Activated CD8-positive, alpha-beta memory T cell treated with anti-CD3 and anti-CD28 coated beads for 36 hours (primary cell): ENCODE measurements around the gene CAPN15. TPM values are rescaled to one million over a fixed set of nuclear protein-coding genes. Genes with fewer than 3 reads are reported as not detected.

Experiments
- CTCF ChIA-PET: fragments of 350-600 bp; sonication (Branson Sonifier 250); formaldehyde crosslinking; loops from one replicate; lab custom pipeline; 2021; ENCODE audit warnings: antibody characterized with exemption; lab: Charles Lee
- POLR2A ChIA-PET: fragments of 350-600 bp; sonication (Branson Sonifier 250); formaldehyde crosslinking; loops from one replicate; lab custom pipeline; 2021; ENCODE audit warnings: antibody characterized with exemption; lab: Charles Lee
- total RNA-seq, 2 experiments: library from RNA; stranded (reverse); gene quantifications; one replicate each; pipeline ENCODE4 v1.2.3, GENCODE V29; 2021

CAPN15 gene
- total RNA-seq, 2 experiments from 2014 or later: 107 to 108 TPM

DNA sequence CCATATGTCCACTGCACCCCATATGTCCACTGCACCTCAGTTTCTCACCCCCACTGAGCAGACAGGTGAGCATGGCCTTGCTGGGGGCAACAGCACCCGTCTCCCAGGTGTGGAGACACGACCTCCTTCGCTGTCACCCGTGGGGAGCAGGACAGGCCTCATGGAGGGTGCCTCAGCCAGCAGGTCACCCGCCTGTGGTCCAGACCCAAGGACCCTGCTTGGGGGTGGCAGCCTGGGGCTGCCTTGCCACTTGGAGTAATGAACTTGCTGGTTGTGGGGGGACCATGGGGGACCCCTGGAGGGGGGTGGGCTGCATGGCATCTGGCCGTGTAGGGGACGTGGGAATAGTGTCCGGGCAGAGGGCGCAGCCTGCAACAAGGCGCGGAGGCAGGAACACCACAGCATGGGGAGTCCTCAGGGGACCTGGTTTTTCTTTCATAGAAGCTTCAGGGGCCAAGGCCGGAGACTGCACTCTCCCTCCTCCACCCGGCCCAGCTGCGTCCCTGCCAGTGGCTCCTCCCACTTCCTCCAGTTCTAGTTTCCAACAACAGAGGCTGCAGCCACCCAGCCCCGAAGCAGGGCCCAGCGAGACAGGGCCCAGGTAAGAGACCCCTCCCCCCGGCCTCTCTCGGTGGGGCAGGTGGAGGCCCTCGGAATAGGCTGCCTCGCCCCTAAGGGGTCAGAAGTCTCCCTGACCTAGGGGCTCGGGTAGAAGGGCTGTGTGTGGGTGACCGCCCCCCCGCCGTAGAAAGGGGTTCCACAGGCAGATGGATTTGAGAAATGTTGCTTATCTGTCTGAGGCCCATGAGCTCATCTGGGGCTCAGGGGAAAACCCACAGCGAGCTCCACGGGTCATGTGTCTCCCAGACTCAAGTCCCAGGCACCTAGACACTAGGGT lies 39.2 kb downstream of the CAPN15 start, which contains the start of gene NHLRC4:
Gene NHLRC4 (plus strand): TSS at position 531 of the 898 bp plus-strand sequence. CDS start 1,043 bp downstream, outside the sequence.
- CTCF ChIA-PET: interaction anchor here (0.6 to 0.7 kb wide), 2 partner anchors 10 to 30 kb away, joined by 3 to 6 read pairs; no protein-coding TSS in a partner anchor
- POLR2A ChIA-PET: interaction anchor here (0.6 to 1.5 kb wide), 3 partner anchors 18 to 344 kb away, joined by 3 to 9 read pairs (median 5); no protein-coding TSS in a partner anchor

DNA sequence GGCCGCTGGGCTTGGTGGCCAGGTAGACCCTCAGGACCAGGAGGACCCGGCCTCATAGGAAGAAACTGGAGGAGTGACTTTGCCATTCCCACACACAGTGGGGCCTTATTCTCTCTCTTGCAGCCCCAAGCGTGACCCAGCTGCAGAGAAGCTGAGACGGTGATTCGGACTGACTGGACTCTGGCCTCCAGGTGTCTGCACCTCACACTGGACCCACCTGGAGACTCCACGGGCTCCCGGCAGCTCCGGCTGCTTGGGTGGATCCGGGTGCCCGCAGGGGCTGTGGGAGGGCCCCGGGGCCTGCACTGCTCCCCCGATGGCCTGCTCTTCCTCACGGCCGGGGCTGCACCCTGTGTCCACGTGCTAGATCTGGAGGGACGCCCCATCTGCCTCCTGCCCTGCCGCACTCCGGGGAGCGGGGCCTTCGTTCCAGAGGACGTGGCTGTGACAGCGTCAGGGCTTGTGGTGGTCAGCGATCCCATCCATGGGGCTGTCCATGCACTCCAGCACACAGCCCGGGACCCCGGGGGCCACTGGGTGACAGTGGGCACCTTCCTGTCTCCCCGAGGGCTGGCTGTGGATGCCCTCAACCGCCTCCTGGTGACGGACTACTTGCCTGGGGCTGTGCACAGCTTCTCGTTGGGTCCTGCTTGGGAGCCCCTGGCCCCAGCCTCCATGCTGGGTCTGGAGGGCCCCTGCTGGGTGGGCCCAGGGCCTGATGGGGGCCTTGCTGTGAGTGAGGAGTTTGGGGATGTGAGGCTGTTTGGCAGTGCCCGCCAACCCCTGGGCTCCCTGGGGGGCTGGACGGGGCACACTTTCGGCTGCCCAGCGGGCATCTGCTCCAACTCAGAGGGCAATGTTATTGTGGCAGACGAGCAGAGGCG lies 40.1 kb downstream of the CAPN15 start:
- ChIA-PET POLR2A (interaction anchor here (0.9 to 1.5 kb wide), 2 partner anchors 17 to 21 kb away, joined by 3 to 5 read pairs; no protein-coding TSS in a partner anchor), CTCF (interaction anchor here (0.6 to 1.7 kb wide), 3 partner anchors 10 to 41 kb away, joined by 3 to 6 read pairs (median 3); no protein-coding TSS in a partner anchor)

DNA sequence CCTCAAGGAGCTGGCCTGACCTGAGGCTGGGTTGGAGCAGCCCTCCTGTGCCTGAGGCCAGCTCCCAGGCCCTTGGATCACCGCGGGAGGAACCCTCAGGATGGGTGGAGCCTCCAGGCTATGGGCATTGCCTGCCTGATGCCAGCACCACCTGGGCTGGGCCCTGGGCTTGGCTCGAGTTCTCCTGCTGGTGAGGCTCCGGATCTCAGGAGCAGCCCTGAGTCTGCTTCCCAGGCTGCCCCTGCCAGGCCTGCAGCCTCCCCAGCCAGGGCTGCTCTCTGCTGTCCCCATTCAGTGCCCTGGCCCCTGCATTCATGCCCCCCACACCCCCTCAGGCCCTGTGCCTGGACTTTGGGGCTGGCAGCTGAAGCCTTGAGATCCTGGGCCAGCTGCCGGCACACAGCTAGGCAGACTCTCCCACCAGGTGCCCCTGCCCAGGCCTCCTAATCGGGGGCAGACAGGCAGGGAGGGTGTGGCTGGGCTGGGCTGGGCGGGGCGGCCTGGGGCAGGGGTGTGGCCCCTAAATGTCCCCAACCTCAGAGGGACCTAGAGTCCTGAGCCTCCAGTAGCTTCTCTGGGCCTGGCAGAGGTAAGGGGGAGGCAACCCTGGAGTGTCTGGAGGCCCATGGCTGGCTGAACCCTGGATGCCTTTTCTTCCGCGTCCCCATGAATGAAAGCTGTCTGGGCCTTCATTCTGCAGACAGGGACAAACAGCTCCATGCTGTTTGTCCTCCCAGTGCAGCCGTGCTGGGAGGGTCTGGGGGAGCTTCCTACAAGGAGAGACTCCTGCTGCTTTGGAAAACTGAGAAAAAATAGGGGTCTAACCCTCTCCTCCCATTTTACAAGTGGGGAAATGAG lies 41.1 kb downstream of the CAPN15 start:
- CTCF ChIA-PET: interaction anchor here (1.0 to 1.7 kb wide), 3 partner anchors 11 to 177 kb away, joined by 3 to 4 read pairs (median 3); no protein-coding TSS in a partner anchor
- POLR2A ChIA-PET: interaction anchor here (1.1 kb wide), 1 partner anchor 41 kb away, joined by 3 read pairs; the partner anchor contains the start of gene CAPN15

DNA sequence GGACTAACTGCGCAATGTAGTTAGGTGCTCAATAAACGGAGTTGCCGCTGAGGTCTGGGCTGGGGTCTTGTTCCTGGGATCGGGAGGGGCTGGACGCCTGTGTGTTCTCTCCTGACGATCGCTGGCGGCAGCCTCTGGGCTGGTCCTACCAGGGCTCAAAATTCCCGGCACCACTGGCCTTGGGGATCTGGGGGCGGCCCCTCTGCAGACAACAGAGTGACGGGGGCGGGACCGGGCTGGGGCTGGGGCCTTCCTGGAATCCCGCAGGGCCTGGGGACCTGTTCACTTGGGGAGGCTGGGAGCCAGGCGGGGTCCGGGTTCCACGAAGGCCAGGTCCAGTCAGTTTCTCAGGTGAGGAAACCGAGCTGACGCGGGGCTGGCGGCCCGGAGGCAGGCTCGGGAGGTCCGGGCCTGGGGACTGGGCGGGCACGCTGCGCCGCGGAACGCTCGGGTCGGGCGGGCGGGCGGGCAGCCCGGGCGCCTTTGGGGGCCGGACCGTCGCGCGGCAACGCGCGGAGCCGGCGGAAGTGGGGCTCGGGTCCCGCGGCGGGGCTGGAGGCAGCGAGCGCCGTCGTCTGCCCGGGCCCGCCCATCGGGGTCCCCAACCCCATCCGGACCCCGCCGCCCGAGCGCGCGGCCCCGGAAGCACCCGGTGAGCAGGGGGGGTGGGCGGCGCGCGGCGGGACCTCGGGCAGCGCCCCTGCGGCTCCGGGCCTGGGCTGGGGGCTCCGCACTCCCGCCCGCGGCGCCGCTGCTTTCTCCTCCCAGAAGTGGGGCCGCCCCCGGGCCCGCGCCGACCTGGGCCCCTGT lies 42.1 kb downstream of the CAPN15 start, which contains the start of gene PIGQ:
Gene PIGQ (plus strand): TSS at position 524 of the 810 bp plus-strand sequence. CDS start 4,107 bp downstream, outside the sequence.
- CTCF ChIA-PET: interaction anchor here (0.6 to 1.7 kb wide), 4 partner anchors 10 to 251 kb away, joined by 3 to 4 read pairs (median 4); no protein-coding TSS in a partner anchor
- POLR2A ChIA-PET: interaction anchor here (1.1 kb wide), 1 partner anchor 42 kb away, joined by 3 read pairs; the partner anchor contains the start of gene CAPN15

DNA sequence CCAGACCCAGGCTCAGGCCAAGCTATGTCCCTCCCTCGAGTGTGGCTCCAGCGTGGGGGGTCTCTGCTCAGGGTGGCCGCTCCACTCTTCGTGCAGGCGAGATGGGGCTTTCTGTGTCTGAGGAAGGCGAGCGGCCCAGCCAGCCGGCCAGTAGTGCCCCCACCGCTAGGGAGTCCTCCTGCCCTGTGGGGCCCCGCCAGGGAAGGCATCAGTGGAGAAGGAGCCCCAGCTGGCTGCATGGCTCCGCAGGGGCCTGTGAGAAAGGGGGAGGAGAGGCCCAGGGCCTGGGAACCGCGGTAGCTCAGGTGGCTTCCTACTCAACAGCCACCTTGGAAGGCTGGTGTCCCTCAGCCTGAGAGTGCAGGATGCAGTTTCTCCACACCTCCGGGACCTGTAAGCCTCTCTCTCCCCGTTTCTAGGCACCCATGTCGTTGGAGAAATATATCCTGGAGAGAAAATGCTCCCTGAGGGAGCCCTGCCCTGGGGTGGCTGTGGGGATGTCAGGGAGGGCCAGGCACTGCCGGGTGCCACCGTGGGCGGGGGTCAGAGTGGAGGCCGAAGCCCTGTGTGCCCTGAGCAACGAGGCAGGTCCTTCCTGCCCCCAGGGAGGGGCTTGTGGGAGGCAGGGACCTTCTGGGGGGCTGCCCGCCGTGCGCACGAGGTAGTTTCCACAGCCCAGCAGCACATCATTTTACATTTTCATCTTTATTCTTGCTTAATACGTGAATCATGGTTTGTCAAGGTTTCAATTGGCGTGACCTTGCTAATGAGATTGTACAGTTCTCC lies 45.5 kb downstream of the CAPN15 start:
- ChIA-PET POLR2A (no interaction called here), CTCF (no interaction called here)

DNA sequence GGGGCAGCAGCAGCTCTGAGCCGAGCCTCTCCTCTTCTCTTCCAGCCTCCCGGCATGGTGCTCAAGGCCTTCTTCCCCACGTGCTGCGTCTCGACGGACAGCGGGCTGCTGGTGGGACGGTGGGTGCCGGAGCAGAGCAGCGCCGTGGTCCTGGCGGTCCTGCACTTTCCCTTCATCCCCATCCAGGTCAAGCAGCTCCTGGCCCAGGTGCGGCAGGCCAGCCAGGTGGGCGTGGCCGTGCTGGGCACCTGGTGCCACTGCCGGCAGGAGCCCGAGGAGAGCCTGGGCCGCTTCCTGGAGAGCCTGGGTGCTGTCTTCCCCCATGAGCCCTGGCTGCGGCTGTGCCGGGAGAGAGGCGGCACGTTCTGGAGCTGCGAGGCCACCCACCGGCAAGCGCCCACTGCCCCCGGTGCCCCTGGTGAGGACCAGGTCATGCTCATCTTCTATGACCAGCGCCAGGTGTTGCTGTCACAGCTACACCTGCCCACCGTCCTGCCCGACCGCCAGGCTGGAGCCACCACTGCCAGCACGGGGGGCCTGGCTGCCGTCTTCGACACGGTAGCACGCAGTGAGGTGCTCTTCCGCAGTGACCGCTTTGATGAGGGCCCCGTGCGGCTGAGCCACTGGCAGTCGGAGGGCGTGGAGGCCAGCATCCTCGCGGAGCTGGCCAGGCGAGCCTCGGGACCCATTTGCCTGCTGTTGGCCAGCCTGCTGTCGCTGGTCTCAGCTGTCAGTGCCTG lies 46.7 kb downstream of the CAPN15 start:
- CTCF ChIA-PET: no interaction called here
- POLR2A ChIA-PET: no interaction called here

DNA sequence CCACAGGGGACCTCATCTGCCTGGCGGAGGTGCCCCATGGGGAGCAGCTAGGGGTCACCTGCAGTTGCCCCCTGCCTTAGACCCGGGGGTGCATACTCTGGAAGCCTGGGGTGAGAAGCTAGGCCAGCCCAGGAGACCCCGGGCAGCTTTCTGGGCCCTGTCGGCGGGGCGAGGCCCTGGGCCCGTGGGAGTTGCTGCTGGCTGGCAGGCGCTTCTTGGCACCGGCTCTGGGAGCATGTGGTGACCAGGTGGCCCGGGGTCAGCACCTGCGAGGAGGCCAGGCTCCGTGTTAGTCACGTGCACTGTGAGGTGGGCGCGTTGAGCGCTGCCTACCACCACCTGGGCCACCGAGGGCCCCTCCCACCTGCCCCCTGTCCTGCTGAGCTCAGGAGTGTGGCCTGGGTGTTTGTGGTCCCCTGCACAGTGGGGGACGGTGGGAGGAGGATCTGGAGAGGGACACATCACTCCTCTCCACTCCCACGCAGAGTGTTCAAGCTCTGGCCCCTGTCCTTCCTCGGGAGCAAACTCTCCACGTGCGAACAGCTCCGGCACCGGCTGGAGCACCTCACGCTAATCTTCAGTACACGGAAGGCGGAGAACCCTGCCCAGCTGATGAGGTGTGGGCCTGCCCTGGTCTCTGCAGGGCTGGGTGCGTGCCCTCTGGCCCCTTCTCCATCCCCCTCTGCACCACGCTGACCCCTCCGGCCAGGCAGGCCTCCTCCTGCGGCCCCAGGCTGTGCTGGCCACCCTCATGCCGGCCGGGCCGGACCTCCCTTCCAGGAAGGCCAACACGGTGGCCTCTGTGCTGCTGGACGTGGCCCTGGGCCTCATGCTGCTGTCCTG lies 48.1 kb downstream of the CAPN15 start:
- POLR2A ChIA-PET: no interaction called here
- CTCF ChIA-PET: no interaction called here

DNA sequence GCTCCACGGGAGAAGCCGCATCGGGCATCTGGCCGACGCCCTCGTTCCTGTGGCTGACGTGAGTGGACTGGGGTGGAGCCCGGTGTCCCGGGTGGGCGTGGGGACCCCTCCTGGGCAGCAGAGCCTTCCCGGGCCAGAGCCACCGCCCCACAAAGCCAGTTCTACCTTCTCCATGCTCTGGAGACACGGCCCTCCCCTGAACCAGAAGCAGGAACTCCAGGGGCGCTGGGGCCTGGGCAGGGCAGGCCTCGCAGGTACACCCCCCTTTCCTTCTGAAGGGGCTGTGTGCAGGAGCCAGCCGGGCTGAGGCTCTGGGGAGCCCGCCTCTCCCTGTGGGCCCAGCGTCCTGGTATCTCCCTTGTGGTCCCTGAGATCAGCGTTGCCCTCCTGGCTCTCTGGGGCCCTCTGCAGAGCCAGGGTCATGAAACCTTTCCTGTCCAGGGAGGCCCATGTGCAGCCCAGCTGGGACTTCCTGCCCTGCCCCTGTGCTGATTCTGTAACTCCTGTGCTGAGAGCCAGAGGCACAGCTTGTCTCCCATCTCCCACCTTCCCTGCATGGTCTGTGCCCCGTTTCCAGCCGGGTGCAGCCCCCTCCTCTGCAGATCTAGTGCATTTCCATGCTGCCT lies 48.8 kb downstream of the CAPN15 start:
- POLR2A ChIA-PET: interaction anchor here (1.2 kb wide), 1 partner anchor 11 kb away, joined by 5 read pairs; no protein-coding TSS in a partner anchor
- CTCF ChIA-PET: no interaction called here

DNA sequence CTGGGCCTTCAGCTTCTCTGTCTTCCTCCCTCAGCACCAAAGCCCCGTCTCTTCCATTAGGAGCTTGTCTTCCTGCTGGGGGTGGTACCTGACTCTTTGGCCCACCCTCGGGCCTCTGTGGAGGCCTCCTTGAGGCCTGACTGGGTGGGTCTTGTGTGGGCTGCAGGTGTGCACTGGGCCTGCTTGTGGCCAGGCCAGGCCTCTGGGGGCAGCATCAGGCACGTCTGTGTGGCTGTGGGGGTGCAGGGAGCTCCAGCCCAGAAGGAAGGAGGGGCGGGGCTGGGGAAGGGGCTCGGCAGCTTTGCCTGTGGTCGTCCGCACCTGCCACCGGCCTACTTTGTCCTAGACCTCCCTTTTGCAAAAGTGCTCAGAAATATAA lies 49.3 kb downstream of the CAPN15 start:
- POLR2A ChIA-PET: interaction anchor here (0.6 to 1.2 kb wide), 2 partner anchors 11 to 21 kb away, joined by 4 to 5 read pairs; no protein-coding TSS in a partner anchor
- CTCF ChIA-PET: interaction anchor here (0.7 to 2.9 kb wide), 2 partner anchors 10 kb away, joined by 6 to 17 read pairs; partner anchors contain the start of gene NHLRC4

DNA sequence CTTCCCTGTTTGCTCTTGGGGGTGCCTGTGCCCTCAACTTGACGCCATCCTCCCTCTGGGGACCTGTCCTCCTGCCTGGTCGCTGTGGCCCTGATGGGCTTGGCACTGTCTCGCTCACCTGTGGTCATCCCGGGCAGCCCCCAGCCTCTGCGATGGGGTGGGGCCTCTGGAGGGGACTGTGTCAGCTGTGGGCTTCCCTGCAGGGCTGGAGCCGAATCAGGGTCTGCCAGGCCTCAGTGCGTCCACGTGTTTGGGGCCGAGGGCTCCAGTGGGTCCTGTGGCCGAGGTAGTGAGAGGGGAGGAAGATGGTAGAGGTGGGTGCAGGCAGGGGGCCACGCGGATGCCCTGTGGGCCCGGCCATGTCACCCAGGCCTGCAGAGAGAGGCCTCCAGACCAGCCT lies 50.3 kb downstream of the CAPN15 start:
- POLR2A ChIA-PET: interaction anchor here (0.6 kb wide), 1 partner anchor 10 kb away, joined by 3 read pairs; no protein-coding TSS in a partner anchor
- CTCF ChIA-PET: interaction anchor here (2.9 kb wide), 1 partner anchor 9 kb away, joined by 17 read pairs; no protein-coding TSS in a partner anchor

DNA sequence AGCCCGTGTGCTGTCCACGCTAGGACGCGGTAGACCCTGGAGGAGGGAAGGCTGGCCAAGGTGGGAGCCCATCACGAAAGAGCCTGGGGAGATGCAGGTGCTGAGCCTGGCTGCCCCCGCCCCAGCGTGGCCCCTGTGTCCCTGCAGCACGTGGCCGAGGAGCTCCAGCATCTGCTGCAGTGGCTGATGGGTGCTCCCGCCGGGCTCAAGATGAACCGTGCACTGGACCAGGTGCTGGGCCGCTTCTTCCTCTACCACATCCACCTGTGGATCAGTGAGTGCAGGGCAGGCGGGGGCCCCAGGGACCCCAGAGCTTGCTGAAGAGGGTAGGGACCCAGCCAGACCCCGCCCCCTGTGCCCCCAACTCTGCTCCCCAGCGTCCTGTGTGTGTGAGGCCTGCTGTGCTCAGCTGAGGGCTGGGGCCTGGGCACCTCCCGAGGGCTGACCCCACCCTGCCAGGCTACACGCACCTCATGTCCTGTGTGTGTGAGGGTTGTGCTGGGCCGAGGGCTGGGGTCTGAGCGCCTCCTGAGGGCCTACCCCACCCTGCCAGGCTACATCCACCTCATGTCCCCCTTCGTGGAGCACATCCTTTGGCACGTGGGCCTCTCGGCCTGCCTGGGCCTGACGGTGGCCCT lies 50.8 kb downstream of the CAPN15 start:
- ChIA-PET CTCF (interaction anchor here (1.0 to 2.9 kb wide), 4 partner anchors 9 to 48 kb away, joined by 3 to 17 read pairs (median 3); partner anchors contain the start of gene RAB40C), POLR2A (interaction anchor here (0.6 kb wide), 1 partner anchor 9 kb away, joined by 3 read pairs; no protein-coding TSS in a partner anchor)

DNA sequence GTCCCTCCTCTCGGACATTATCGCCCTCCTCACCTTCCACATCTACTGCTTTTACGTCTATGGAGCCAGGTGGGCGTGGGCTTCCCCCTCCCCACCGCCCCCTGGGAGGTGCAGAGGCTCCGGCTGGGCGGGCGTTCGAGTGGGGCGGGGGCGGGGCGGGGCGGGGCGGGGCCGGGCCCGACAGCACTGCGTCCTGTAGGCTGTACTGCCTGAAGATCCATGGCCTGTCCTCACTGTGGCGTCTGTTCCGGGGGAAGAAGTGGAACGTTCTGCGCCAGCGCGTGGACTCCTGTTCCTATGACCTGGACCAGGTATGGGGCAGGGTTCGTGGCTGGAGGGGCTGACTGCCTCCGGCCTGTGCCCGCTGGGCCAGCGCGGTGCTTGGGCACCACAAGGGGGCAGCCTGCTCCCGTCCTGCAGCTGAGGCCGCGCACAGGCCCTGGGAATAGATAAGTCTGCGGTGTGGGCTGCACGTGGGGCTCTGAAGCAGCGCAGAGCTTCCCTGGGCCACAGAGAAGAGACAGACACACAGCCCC lies 51.4 kb downstream of the CAPN15 start:
- ChIA-PET CTCF (interaction anchor here (0.7 to 2.9 kb wide), 12 partner anchors 8 to 90 kb away, joined by 3 to 17 read pairs (median 3); partner anchors contain the start of genes RAB40C and WFIKKN1), POLR2A (no interaction called here)
